Lung (tissue), 12 donors: ENCODE measurements around the gene ZFR. TPM values are rescaled to one million over a fixed set of nuclear protein-coding genes. Genes with fewer than 3 reads are reported as not detected.

Experiments used
- ATAC-seq: fragments of 200-7000 bp; cut with Tn5 transposase; one replicate; pipeline ENCODE4 v1.9.1; 2020; ENCODE audit warnings: moderate number of reproducible peaks; ENCODE audit not compliant: insufficient read depth, low FRiP score
- DNase-seq, 3 donors: peaks; one replicate each; pipeline ENCODE4 v3.0.0-alpha.2; 2013 to 2017
- H3K27ac ChIP-seq, 2 donors: one replicate each; pipeline ENCODE4 v1.5.1; 2013; ENCODE audit warnings: mild to moderate bottlenecking in 2 of 2, moderate library complexity in 2 of 2, control low read depth in 1 of 2, inconsistent platforms in 1 of 2, low read depth in 1 of 2, low read length in 1 of 2
- H3K27me3 ChIP-seq, 3 donors: one replicate each; pipeline ENCODE4 v1.5.1; 2013; ENCODE audit warnings: low read length in 2 of 3; ENCODE audit not compliant: control insufficient read depth in 3 of 3, insufficient read depth in 3 of 3
- H3K36me3 ChIP-seq, 4 donors: one replicate each; pipeline ENCODE4 v1.5.1; 2013; ENCODE audit warnings: low read length in 4 of 4, mild to moderate bottlenecking in 1 of 4, moderate library complexity in 1 of 4; ENCODE audit not compliant: control insufficient read depth in 4 of 4, insufficient read depth in 4 of 4
- H3K4me1 ChIP-seq, 5 donors: one replicate each; pipeline ENCODE4 v1.5.1; 2013; ENCODE audit warnings: low read length in 5 of 5, mild to moderate bottlenecking in 2 of 5, moderate library complexity in 1 of 5; ENCODE audit not compliant: control insufficient read depth in 5 of 5, insufficient read depth in 5 of 5
- H3K4me3 ChIP-seq: one replicate; pipeline ENCODE4 v1.5.1; 2013; ENCODE audit warnings: mild to moderate bottlenecking, control low read depth, moderate library complexity
- H3K9ac ChIP-seq, 2 donors: one replicate each; pipeline ENCODE4 v1.5.1; 2013; ENCODE audit warnings: low read length in 2 of 2, control low read depth in 1 of 2; ENCODE audit not compliant: insufficient read depth in 1 of 2
- H3K9me3 ChIP-seq, 4 donors: one replicate each; pipeline ENCODE4 v1.5.1; 2013; ENCODE audit warnings: low read length in 3 of 4, mild to moderate bottlenecking in 1 of 4, moderate library complexity in 1 of 4; ENCODE audit not compliant: control insufficient read depth in 4 of 4, insufficient read depth in 3 of 4
- WGBS, 2 donors: extraction: QIAGEN DNeasy Blood & Tissue Kit; methylation state at CpG; one replicate each; pipeline ENCODE4 v1.1.7; 2013; 5-methylcytosine and 5-hydroxymethylcytosine counted together
- polyA plus RNA-seq, 2 donors: library from polyadenylated mRNA; stranded (reverse); fragments of 200-250 nt; gene quantifications; one replicate each; pipeline ENCODE4 v1.2.1, GENCODE V29; 2013
- total RNA-seq, 2 donors: library from RNA; depleted of rRNA in 1 of 2; stranded (reverse); fragments of >200 nt in 1 of 2; gene quantifications; one replicate each; pipeline ENCODE4 v1.2.1, GENCODE V29; 2014 to 2021
- TF ChIP-seq, protein P1 (sequence below): IDR thresholded peaks from 2 replicates; pipeline ENCODE4 v1.5.1; 2012; ENCODE audit warnings: mild to moderate bottlenecking; ENCODE audit errors: control extremely low read depth, extremely low read depth
- donor health status: control.
- donor health status: control.
- donor health status: Bipolar disorder and iron deficiency.
- donor health status: healthy.
- donor health status: DM: yes; HTN: yes; CAD: no.

Gene ZFR
- total and polyA plus RNA-seq, 4 donors, result 23.0 to 91.8 (median 37.9) TPM

DNA sequence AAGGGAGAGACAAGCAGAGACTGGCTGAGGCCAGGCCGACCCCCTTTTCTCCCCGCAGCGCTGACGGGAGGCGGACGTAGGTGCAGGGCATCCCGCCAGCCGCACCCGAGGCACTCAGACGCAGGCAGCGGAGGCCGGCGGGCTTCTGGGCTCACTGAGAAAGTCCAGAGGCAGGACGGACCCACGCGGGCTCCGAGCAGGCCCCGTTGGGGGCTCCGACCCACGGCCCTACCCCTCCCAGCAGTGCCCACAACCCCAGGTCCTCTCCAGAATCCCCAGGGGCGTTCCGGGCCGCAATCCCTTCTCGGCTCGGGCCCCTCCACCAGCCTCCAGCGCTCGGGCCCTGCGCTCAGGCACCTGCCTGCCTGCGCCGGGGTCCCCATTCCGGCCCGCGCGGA, 132.3 kb downstream of the ZFR start:
- Histone ChIP-seq H3K9me3 (no peaks in the 10 kb centered on the region), H3K4me1 (peaks cover 7 to 20% (median 12%) of the 10 kb centered on the region in 5 donors), H3K9ac (peak overlapping the region; percentile 61 to 70), H3K27me3 (no peaks in the 10 kb centered on the region), H3K27ac (peak overlapping the region; percentile 98 to 99), H3K36me3 (no peaks in the 10 kb centered on the region), H3K4me3 (peak overlapping the region; percentile 89)
- ATAC-seq (peak; percentile 9), DNase-seq (peak; percentile 73 to 78 (median 77))
- TF ChIP-seq, protein P1, sequence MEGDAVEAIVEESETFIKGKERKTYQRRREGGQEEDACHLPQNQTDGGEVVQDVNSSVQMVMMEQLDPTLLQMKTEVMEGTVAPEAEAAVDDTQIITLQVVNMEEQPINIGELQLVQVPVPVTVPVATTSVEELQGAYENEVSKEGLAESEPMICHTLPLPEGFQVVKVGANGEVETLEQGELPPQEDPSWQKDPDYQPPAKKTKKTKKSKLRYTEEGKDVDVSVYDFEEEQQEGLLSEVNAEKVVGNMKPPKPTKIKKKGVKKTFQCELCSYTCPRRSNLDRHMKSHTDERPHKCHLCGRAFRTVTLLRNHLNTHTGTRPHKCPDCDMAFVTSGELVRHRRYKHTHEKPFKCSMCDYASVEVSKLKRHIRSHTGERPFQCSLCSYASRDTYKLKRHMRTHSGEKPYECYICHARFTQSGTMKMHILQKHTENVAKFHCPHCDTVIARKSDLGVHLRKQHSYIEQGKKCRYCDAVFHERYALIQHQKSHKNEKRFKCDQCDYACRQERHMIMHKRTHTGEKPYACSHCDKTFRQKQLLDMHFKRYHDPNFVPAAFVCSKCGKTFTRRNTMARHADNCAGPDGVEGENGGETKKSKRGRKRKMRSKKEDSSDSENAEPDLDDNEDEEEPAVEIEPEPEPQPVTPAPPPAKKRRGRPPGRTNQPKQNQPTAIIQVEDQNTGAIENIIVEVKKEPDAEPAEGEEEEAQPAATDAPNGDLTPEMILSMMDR, result no peak
- WGBS, 2 donors, result 0 to 1% methylated on average over 30 to 34 of the region's 34 CpGs

DNA sequence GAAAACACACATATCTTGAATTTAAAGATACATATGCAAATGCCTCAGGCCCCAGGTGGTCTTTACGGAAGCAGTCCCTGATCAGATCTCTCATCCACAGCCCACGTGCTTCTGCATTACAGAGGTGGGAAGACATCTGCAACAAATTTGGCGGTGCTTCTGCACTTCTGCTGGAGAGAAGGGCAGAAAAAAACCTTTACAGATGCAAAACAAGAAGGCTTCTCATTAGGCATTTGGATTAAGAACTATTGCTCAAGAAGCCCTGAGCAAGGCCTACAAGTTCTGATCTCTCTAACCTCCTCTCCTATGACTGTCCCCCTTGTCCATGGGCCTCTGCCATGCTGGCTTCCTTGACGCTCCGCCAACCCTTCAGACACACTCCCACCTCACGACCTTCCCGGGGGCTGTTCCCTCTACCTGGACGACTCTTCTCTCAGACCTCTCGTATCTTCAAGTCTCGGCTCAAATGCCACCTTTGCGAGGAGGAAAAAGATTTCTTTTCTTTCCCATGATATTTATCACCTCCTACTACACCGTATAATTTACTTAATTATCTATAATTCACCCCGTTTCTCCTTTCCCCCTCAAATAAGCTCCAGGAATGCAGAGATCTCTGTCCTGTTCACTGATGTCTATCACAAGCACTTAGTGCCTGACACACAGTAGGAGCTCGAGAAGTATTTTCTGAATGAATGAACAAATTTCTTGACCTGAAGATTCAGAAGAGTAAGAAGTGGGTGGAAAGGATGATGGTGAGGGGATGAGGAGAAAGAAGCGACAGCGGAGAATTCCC, 132.9 kb downstream of the ZFR start:
- Histone ChIP-seq H3K9ac (peak overlapping the region; percentile 61 to 70), H3K4me3 (peak overlapping the region; percentile 89), H3K27ac (peak overlapping the region; percentile 98 to 99), H3K36me3 (no peaks in the 10 kb centered on the region), H3K27me3 (no peaks in the 10 kb centered on the region), H3K9me3 (no peaks in the 10 kb centered on the region), H3K4me1 (peaks cover 7 to 20% (median 12%) of the 10 kb centered on the region in 5 donors)
- 41 to 43% methylated on average over 16 of the region's 16 CpGs for WGBS, 2 donors
- DNase-seq (no peak), ATAC-seq (no peak)
- TF ChIP-seq, protein P1, result no peak

DNA sequence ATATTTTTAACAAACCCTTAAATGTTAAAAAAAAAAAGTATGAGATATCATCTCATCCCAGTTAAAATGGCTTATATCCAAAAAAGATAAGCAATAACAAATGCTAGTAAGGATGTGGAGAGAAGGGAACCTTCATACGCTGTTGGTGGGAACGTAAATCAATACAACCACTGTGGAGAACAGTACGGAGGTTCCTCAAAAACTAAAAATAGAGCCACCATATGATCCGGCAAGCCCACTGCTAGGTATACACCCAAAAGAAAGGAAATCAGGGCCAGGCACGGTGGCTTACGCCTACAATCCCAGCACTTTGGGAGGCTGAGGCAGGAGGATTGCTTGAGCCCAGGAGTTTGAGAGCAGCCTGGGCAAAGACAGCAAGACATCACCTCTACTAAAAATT, 134.8 kb downstream of the ZFR start:
- TF ChIP-seq, protein P1, result no peak
- Histone ChIP-seq H3K9ac (no peak overlapping the region), H3K27me3 (no peaks in the 10 kb centered on the region), H3K4me3 (no peak overlapping the region), H3K27ac (peak overlapping the region in 1 of 2 donors; percentile 34), H3K36me3 (no peaks in the 10 kb centered on the region), H3K4me1 (peaks cover 7 to 22% (median 11%) of the 10 kb centered on the region in 5 donors), H3K9me3 (no peaks in the 10 kb centered on the region)
- no peak for DNase-seq
- no peak for ATAC-seq
- WGBS, 2 donors, result 27 to 65% methylated on average over 6 of the region's 6 CpGs
